Pulmonary artery endothelial cell (primary cell): ENCODE results near the gene BEGAIN. TPM values are rescaled to one million over a fixed set of nuclear protein-coding genes. Genes with fewer than 3 reads are reported as not detected.
"Not testable (repeated sequence)": the region's sequence is repeated elsewhere in the genome, so short reads cannot be mapped to it uniquely, and the experiment has no call there.

Experiments
- DNase-seq: peaks from one replicate; pipeline ENCODE4 v3.0.0-alpha.2; 2011; ENCODE audit warnings: low read depth, low spot score
- total RNA-seq: library from RNA; depleted of rRNA; stranded (reverse); fragments of >200 nt; gene quantifications from 2 replicates; pipeline ENCODE4 v1.2.3, GENCODE V29; 2014

The BEGAIN gene
- total RNA-seq, 1 donor from 2014 or later, result 0.13 TPM

- DNase-seq, result no peak
Measured at GRCh38 chr14:100526632-100527031, 60.6 kb downstream of the BEGAIN start.

GRCh38 chr14:100526057-100526456 lies 61.2 kb downstream of the BEGAIN start:
- no peak for DNase-seq

- no peak for DNase-seq
Measured at GRCh38 chr14:100525615-100526014, 61.6 kb downstream of the BEGAIN start.

GRCh38 chr14:100524933-100525243 lies 62.3 kb downstream of the BEGAIN start:
- DNase-seq, result no peak

GRCh38 chr14:100524233-100524932 lies 62.8 kb downstream of the BEGAIN start:
- no peak for DNase-seq

- DNase-seq, result no peak
Measured at GRCh38 chr14:100523843-100524169, 63.4 kb downstream of the BEGAIN start.

- DNase-seq, result no peak
Measured at GRCh38 chr14:100523131-100523842, 63.9 kb downstream of the BEGAIN start.

GRCh38 chr14:100522616-100523099 lies 64.6 kb downstream of the BEGAIN start:
- DNase-seq, result no peak

GRCh38 chr14:100506053-100506452 lies 81.2 kb downstream of the BEGAIN start:
- DNase-seq, result not testable (repeated sequence)

- no peak for DNase-seq
Measured at GRCh38 chr14:100504372-100505078, 82.7 kb downstream of the BEGAIN start.

- DNase-seq, result no peak
Measured at GRCh38 chr14:100503251-100503650, 84.0 kb downstream of the BEGAIN start.

GRCh38 chr14:100502622-100503220 lies 84.5 kb downstream of the BEGAIN start:
- DNase-seq, result no peak

- DNase-seq, result no peak
Measured at GRCh38 chr14:100500128-100500527, 87.1 kb downstream of the BEGAIN start.

- no peak for DNase-seq
Measured at GRCh38 chr14:100498068-100498467, 89.1 kb downstream of the BEGAIN start.

GRCh38 chr14:100495917-100496316 lies 91.3 kb downstream of the BEGAIN start:
- DNase-seq, result no peak

- DNase-seq, result no peak
Measured at GRCh38 chr14:100494645-100495044, 92.6 kb downstream of the BEGAIN start.

- no peak for DNase-seq
Measured at GRCh38 chr14:100490252-100490651, 97.0 kb downstream of the BEGAIN start.

GRCh38 chr14:100488057-100488456 lies 99.2 kb downstream of the BEGAIN start:
- DNase-seq, result no peak

GRCh38 chr14:100487304-100487703 lies 99.9 kb downstream of the BEGAIN start:
- no peak for DNase-seq
